ENCODE data around the gene TSSC4.

The TSSC4 gene

GRCh38 chr11:2432171-2432621 is 31.6 kb downstream of the TSSC4 start:
- no peaks in the 10 kb centered on the region for H3K4me1 ChIP-seq (ENCODE audit: control insufficient read depth, insufficient read depth, low read length)
- H3K36me3 ChIP-seq (ENCODE audit: control insufficient read depth in 2 of 2, insufficient read depth in 2 of 2, low read length in 2 of 2) = no peaks in the 10 kb centered on the region
- H3K9me3 ChIP-seq (ENCODE audit: control insufficient read depth in 2 of 2, low read length in 2 of 2) = no peaks in the 10 kb centered on the region
- no peak overlapping the region for H3K4me3 ChIP-seq (ENCODE audit: low read length in 2 of 2)
- no peak overlapping the region for H3K27ac ChIP-seq (ENCODE audit: low read length)
- H3K9ac ChIP-seq (ENCODE audit: low read length in 2 of 2) = no peak overlapping the region
- peaks cover 4 to 8% of the 10 kb centered on the region in 2 donors for H3K27me3 ChIP-seq (ENCODE audit: control insufficient read depth in 1 of 2, insufficient read depth in 2 of 2, low read length in 2 of 2)

GRCh38 chr11:2432628-2433071 is 32.1 kb downstream of the TSSC4 start:
- Histone ChIP-seq H3K4me1 (ENCODE audit: control insufficient read depth, insufficient read depth, low read length) (no peaks in the 10 kb centered on the region), H3K9me3 (ENCODE audit: control insufficient read depth in 2 of 2, low read length in 2 of 2) (no peaks in the 10 kb centered on the region), H3K27me3 (ENCODE audit: control insufficient read depth in 1 of 2, insufficient read depth in 2 of 2, low read length in 2 of 2) (peaks cover 7 to 11% of the 10 kb centered on the region in 2 donors), H3K4me3 (ENCODE audit: low read length in 2 of 2) (no peak overlapping the region), H3K9ac (ENCODE audit: low read length in 2 of 2) (no peak overlapping the region), H3K27ac (ENCODE audit: low read length) (no peak overlapping the region), H3K36me3 (ENCODE audit: control insufficient read depth in 2 of 2, insufficient read depth in 2 of 2, low read length in 2 of 2) (no peaks in the 10 kb centered on the region)

GRCh38 chr11:2433106-2433925 is 32.8 kb downstream of the TSSC4 start:
- Histone ChIP-seq H3K9ac (ENCODE audit: low read length in 2 of 2) (no peak overlapping the region), H3K36me3 (ENCODE audit: control insufficient read depth in 2 of 2, insufficient read depth in 2 of 2, low read length in 2 of 2) (no peaks in the 10 kb centered on the region), H3K27me3 (ENCODE audit: control insufficient read depth in 1 of 2, insufficient read depth in 2 of 2, low read length in 2 of 2) (peaks cover 7 to 11% of the 10 kb centered on the region in 2 donors), H3K9me3 (ENCODE audit: control insufficient read depth in 2 of 2, low read length in 2 of 2) (no peaks in the 10 kb centered on the region), H3K4me3 (ENCODE audit: low read length in 2 of 2) (no peak overlapping the region), H3K27ac (ENCODE audit: low read length) (no peak overlapping the region), H3K4me1 (ENCODE audit: control insufficient read depth, insufficient read depth, low read length) (no peaks in the 10 kb centered on the region)

- H3K4me1 ChIP-seq (ENCODE audit: control insufficient read depth, insufficient read depth, low read length) = no peaks in the 10 kb centered on the region
- no peaks in the 10 kb centered on the region for H3K36me3 ChIP-seq (ENCODE audit: control insufficient read depth in 2 of 2, insufficient read depth in 2 of 2, low read length in 2 of 2)
- H3K27ac ChIP-seq (ENCODE audit: low read length) = no peak overlapping the region
- H3K4me3 ChIP-seq (ENCODE audit: low read length in 2 of 2) = no peak overlapping the region
- no peaks in the 10 kb centered on the region for H3K9me3 ChIP-seq (ENCODE audit: control insufficient read depth in 2 of 2, low read length in 2 of 2)
- no peak overlapping the region for H3K9ac ChIP-seq (ENCODE audit: low read length in 2 of 2)
- H3K27me3 ChIP-seq (ENCODE audit: control insufficient read depth in 1 of 2, insufficient read depth in 2 of 2, low read length in 2 of 2) = peaks cover 7 to 11% of the 10 kb centered on the region in 2 donors
These were observed 33.5 kb downstream of the TSSC4 start for GRCh38 chr11:2434008-2434407.

GRCh38 chr11:2434506-2435255 is 34.1 kb downstream of the TSSC4 start:
- Histone ChIP-seq H3K4me3 (ENCODE audit: low read length in 2 of 2) (no peak overlapping the region), H3K36me3 (ENCODE audit: control insufficient read depth in 2 of 2, insufficient read depth in 2 of 2, low read length in 2 of 2) (no peaks in the 10 kb centered on the region), H3K9ac (ENCODE audit: low read length in 2 of 2) (no peak overlapping the region), H3K27ac (ENCODE audit: low read length) (no peak overlapping the region), H3K4me1 (ENCODE audit: control insufficient read depth, insufficient read depth, low read length) (no peaks in the 10 kb centered on the region), H3K27me3 (ENCODE audit: control insufficient read depth in 1 of 2, insufficient read depth in 2 of 2, low read length in 2 of 2) (peaks cover 7 to 11% of the 10 kb centered on the region in 2 donors), H3K9me3 (ENCODE audit: control insufficient read depth in 2 of 2, low read length in 2 of 2) (no peaks in the 10 kb centered on the region)

GRCh38 chr11:2435288-2436012 is 34.9 kb downstream of the TSSC4 start:
- no peak overlapping the region for H3K4me3 ChIP-seq (ENCODE audit: low read length in 2 of 2)
- no peaks in the 10 kb centered on the region for H3K36me3 ChIP-seq (ENCODE audit: control insufficient read depth in 2 of 2, insufficient read depth in 2 of 2, low read length in 2 of 2)
- H3K27ac ChIP-seq (ENCODE audit: low read length) = no peak overlapping the region
- H3K4me1 ChIP-seq (ENCODE audit: control insufficient read depth, insufficient read depth, low read length) = no peaks in the 10 kb centered on the region
- no peaks in the 10 kb centered on the region for H3K9me3 ChIP-seq (ENCODE audit: control insufficient read depth in 2 of 2, low read length in 2 of 2)
- peaks cover 7 to 11% of the 10 kb centered on the region in 2 donors for H3K27me3 ChIP-seq (ENCODE audit: control insufficient read depth in 1 of 2, insufficient read depth in 2 of 2, low read length in 2 of 2)
- H3K9ac ChIP-seq (ENCODE audit: low read length in 2 of 2) = no peak overlapping the region

- H3K4me1 ChIP-seq (ENCODE audit: control insufficient read depth, insufficient read depth, low read length) = no peaks in the 10 kb centered on the region
- H3K27ac ChIP-seq (ENCODE audit: low read length) = no peak overlapping the region
- H3K36me3 ChIP-seq (ENCODE audit: control insufficient read depth in 2 of 2, insufficient read depth in 2 of 2, low read length in 2 of 2) = no peaks in the 10 kb centered on the region
- H3K27me3 ChIP-seq (ENCODE audit: control insufficient read depth in 1 of 2, insufficient read depth in 2 of 2, low read length in 2 of 2) = peaks cover 7 to 14% of the 10 kb centered on the region in 2 donors
- no peaks in the 10 kb centered on the region for H3K9me3 ChIP-seq (ENCODE audit: control insufficient read depth in 2 of 2, low read length in 2 of 2)
- no peak overlapping the region for H3K9ac ChIP-seq (ENCODE audit: low read length in 2 of 2)
- H3K4me3 ChIP-seq (ENCODE audit: low read length in 2 of 2) = no peak overlapping the region
These were observed 35.5 kb downstream of the TSSC4 start for GRCh38 chr11:2436013-2436520.

- peaks cover 7 to 14% of the 10 kb centered on the region in 2 donors for H3K27me3 ChIP-seq (ENCODE audit: control insufficient read depth in 1 of 2, insufficient read depth in 2 of 2, low read length in 2 of 2)
- no peaks in the 10 kb centered on the region for H3K36me3 ChIP-seq (ENCODE audit: control insufficient read depth in 2 of 2, insufficient read depth in 2 of 2, low read length in 2 of 2)
- H3K9ac ChIP-seq (ENCODE audit: low read length in 2 of 2) = no peak overlapping the region
- no peak overlapping the region for H3K27ac ChIP-seq (ENCODE audit: low read length)
- H3K9me3 ChIP-seq (ENCODE audit: control insufficient read depth in 2 of 2, low read length in 2 of 2) = no peaks in the 10 kb centered on the region
- no peak overlapping the region for H3K4me3 ChIP-seq (ENCODE audit: low read length in 2 of 2)
- no peaks in the 10 kb centered on the region for H3K4me1 ChIP-seq (ENCODE audit: control insufficient read depth, insufficient read depth, low read length)
These were observed 36.0 kb downstream of the TSSC4 start for GRCh38 chr11:2436521-2437031.

GRCh38 chr11:2437516-2437915 is 37.0 kb downstream of the TSSC4 start:
- H3K4me3 ChIP-seq (ENCODE audit: low read length in 2 of 2) = no peak overlapping the region
- no peak overlapping the region for H3K27ac ChIP-seq (ENCODE audit: low read length)
- no peak overlapping the region for H3K9ac ChIP-seq (ENCODE audit: low read length in 2 of 2)
- no peaks in the 10 kb centered on the region for H3K9me3 ChIP-seq (ENCODE audit: control insufficient read depth in 2 of 2, low read length in 2 of 2)
- H3K4me1 ChIP-seq (ENCODE audit: control insufficient read depth, insufficient read depth, low read length) = no peaks in the 10 kb centered on the region
- no peaks in the 10 kb centered on the region for H3K36me3 ChIP-seq (ENCODE audit: control insufficient read depth in 2 of 2, insufficient read depth in 2 of 2, low read length in 2 of 2)
- peaks cover 7 to 14% of the 10 kb centered on the region in 2 donors for H3K27me3 ChIP-seq (ENCODE audit: control insufficient read depth in 1 of 2, insufficient read depth in 2 of 2, low read length in 2 of 2)

GRCh38 chr11:2439820-2440219 is 39.3 kb downstream of the TSSC4 start:
- Histone ChIP-seq H3K9ac (ENCODE audit: low read length in 2 of 2) (no peak overlapping the region), H3K4me1 (ENCODE audit: control insufficient read depth, insufficient read depth, low read length) (peaks cover 3% of the 10 kb centered on the region), H3K4me3 (ENCODE audit: low read length in 2 of 2) (no peak overlapping the region), H3K36me3 (ENCODE audit: control insufficient read depth in 2 of 2, insufficient read depth in 2 of 2, low read length in 2 of 2) (no peaks in the 10 kb centered on the region), H3K27me3 (ENCODE audit: control insufficient read depth in 1 of 2, insufficient read depth in 2 of 2, low read length in 2 of 2) (peaks cover 12 to 17% of the 10 kb centered on the region in 2 donors), H3K9me3 (ENCODE audit: control insufficient read depth in 2 of 2, low read length in 2 of 2) (peaks cover 2 to 5% of the 10 kb centered on the region in 2 donors), H3K27ac (ENCODE audit: low read length) (no peak overlapping the region)
